Measurements from ENCODE around the gene C19orf67.

The C19orf67 gene

DNA sequence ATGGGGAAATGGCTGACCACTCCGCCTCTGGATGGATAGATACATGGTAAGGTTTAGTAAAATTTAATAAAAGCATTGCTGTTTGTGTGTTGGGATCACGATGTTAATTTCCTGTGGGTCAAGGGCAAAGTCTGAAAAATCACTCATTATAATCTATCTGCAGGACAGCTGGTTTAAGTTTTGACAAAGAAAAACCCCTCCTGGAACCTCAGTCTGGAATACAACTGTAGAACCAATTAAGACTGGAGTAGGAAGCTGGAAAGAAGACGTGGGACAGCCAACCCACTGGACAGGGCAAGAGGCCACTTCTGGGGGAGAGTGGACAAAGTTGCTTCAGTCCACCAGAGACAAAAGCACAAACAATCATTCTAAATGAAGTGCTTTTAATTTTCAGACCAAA is 33.6 kb upstream of the C19orf67 start:
- no peak for DNase-seq (ENCODE audit: low spot score)
- TF ChIP-seq, protein P1, sequence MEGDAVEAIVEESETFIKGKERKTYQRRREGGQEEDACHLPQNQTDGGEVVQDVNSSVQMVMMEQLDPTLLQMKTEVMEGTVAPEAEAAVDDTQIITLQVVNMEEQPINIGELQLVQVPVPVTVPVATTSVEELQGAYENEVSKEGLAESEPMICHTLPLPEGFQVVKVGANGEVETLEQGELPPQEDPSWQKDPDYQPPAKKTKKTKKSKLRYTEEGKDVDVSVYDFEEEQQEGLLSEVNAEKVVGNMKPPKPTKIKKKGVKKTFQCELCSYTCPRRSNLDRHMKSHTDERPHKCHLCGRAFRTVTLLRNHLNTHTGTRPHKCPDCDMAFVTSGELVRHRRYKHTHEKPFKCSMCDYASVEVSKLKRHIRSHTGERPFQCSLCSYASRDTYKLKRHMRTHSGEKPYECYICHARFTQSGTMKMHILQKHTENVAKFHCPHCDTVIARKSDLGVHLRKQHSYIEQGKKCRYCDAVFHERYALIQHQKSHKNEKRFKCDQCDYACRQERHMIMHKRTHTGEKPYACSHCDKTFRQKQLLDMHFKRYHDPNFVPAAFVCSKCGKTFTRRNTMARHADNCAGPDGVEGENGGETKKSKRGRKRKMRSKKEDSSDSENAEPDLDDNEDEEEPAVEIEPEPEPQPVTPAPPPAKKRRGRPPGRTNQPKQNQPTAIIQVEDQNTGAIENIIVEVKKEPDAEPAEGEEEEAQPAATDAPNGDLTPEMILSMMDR (IDR thresholded peaks at IDR 0.05; ENCODE audit: extremely low read depth, missing control alignments): no peak

DNA sequence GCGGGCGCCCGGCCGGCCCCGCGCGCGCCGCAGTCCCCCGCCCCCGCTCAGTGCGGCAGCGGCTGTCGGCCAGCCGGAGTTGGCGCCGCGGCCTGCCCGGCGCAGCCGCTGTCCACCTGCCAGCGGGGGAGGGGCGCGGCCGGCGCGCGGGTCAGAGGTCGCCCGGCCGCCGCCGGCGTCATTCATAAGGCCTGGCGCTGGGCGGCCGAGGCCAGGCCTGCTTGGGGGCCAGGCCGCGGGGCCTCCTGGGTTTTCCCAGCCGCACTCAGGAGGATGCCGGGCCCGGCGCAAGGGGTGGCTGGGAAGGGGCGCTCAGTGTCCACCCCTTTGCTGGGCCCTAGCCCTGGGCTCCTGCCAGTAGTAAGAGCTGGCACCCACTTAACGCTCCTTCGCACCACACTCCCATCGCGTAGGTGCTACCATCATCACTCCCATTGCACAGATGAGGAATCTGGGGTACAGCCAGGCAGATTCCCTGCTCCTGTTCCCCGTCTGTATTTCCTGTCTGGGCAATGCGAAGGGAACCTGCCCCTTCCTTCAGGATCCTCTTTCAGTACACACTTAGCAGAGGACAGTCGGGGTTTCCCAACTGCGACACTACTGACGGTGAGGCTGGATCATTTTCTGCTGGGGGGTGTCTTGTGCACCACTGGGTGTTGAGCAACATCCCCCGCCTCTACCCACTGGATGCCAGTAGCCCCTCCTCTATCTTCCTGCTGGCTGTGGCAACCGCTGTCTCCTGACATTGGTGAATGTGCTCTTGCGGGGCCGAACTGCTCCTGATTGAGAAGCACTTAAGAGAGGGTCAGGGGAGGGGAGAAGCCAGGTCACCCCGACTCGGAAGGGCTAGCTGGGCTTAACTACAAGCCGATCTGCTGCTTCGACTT is 32.8 kb upstream of the C19orf67 start:
- TF ChIP-seq, protein P1 (IDR thresholded peaks at IDR 0.05; ENCODE audit: extremely low read depth, missing control alignments): no peak
- DNase-seq (ENCODE audit: low spot score): no peak

DNA sequence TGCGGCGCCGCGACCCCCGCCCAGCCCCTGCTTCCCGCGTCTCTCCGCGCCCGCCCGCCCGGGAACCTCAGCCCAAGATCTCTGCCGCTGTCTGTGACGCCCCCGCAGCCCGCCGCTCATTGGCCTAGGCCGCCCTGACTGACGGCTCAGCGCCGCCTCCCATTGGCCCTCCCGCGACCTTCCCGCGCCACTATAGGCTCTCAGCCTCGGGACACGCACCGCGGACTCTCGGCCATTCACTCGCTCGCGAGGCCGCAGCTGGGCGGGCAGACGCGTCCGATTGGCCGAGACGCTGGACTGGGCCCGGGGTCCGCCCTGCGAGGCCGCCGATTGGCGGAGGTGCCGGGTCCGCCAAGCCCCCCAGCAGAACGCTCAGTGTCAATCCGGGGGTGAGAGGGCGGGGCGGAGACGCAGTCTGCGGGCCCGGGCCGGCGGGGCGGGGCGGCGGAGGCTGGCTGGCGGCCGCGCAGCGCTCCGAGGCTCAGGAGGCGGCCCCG is 32.1 kb upstream of the C19orf67 start, which contains the start of gene PRKACA:
TSS of gene PRKACA (minus strand) at position 95 of the 497 bp plus-strand sequence. CDS start 215 bp downstream, outside the sequence.
- TF ChIP-seq, protein P1 (IDR thresholded peaks at IDR 0.05; ENCODE audit: extremely low read depth, missing control alignments): no peak
- peak; percentile 100 for DNase-seq (ENCODE audit: low spot score)

DNA sequence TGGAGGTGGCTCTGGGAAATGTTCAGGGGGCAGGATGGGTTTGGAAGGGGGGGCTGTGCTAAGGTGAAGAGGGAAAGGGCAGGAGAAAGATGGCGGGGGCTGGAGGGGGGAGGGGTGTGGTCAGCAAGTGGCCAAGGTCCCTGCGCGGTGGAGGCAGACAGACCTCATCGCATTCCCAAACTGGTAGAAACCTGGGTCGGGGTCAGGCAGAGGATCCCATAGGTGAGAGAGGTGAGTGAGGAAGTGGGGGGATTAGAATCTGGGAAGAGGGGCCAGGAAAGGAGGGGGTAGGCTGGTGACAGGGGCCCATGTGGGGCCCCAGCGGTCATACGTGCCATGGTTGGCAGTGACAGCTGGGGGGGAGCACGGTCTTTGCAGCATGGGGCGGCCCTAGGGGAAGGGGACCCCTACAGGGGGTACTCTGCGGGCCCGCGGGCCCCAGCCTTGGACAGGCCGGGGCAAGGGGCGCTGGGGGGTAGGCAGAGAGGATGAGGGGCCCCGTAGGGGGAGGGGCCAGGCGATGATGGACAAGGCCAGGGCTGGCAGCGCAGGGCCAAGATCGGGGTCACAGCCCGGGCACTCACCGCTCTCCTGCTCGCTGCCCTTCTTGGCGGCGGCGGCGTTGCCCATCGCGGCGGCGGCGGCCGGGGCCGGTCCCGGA is 31.5 kb upstream of the C19orf67 start:
- TF ChIP-seq, protein P1 (IDR thresholded peaks at IDR 0.05; ENCODE audit: extremely low read depth, missing control alignments): no peak
- no peak for DNase-seq (ENCODE audit: low spot score)

DNA sequence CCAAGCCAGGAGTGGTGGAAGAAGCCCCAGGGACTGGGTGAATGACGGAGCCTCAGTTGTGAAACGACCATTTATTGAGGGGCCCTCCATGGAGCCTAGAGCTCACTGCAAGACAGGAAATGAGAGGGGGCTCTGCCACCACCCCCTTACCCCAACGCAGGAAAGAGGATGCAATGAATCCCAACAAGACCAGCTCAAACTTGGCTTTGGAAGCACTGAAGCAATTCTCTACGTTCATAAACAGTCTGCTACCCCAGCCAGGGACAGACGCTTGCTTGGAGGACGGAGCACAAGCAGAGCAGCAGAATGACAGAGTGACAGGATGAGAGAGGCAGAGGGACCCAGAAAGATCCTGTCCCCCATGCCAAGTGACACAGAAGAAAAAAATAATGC is 30.9 kb upstream of the C19orf67 start:
- TF ChIP-seq, protein P1 (IDR thresholded peaks at IDR 0.05; ENCODE audit: extremely low read depth, missing control alignments): no peak
- no peak for DNase-seq (ENCODE audit: low spot score)

DNA sequence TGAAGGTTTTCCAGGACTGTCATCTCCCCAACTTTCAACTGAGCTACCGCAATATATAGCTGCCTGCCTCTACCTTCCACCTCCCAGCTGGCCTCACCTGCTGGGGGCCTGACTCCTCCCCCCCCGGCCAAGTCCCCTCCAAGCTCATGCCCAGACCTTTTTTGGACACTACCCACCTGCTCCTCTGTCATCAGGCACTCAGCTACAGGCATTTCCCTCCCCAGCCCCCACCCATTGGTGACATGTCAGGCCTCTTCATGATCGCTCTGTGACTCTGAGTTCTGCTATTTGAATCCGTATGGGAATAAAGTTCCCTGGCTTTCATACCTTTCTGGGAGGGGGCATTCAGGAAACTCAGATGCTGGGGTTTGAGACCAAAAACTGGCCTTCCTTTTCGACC is 30.2 kb upstream of the C19orf67 start:
- DNase-seq (ENCODE audit: low spot score): no peak

More for the DNA sequence above, 30.2 kb upstream of the C19orf67 start:
- TF ChIP-seq, protein P1 (IDR thresholded peaks at IDR 0.05; ENCODE audit: extremely low read depth, missing control alignments): no peak

All from GM20000 (cell line).